K562 (cell line): Measurements from ENCODE around the gene ABR. TPM values are rescaled to one million over a fixed set of nuclear protein-coding genes. Genes with fewer than 3 reads are reported as not detected.

ENCODE experiments used
- BRF1 ChIP-seq: IDR thresholded peaks from 3 replicates; pipeline ENCODE4 v1.6.1; 2011; ENCODE audit warnings: borderline replicate concordance, mild to moderate bottlenecking; ENCODE audit not compliant: insufficient read length; ENCODE audit errors: extremely low read depth
- DDX20 ChIP-seq: fragments of 450-650 bp; IDR thresholded peaks from 2 replicates; pipeline ENCODE4 v1.6.1; 2016; ENCODE audit warnings: missing genetic modification characterization, low read depth, mild to moderate bottlenecking, missing compliant biosample characterization, moderate library complexity
- GABPB2 ChIP-seq: fragments of 250-450 bp; sonication (Bioruptor Pico); conservative IDR thresholded peaks from 2 replicates; pipeline ENCODE4 v1.5.1; 2021; ENCODE audit warnings: mild to moderate bottlenecking
- HCFC1 ChIP-seq: IDR thresholded peaks from 2 replicates; pipeline ENCODE4 v1.6.1; 2012; ENCODE audit warnings: low read depth, low read length, improper control_type of control experiment
- HNRNPLL ChIP-seq: fragments of 200-400 bp; formaldehyde crosslinking; IDR thresholded peaks from 2 replicates; pipeline ENCODE4 v1.6.1; 2017; ENCODE audit warnings: low read length, low read depth, mild to moderate bottlenecking; ENCODE audit not compliant: poor library complexity, severe bottlenecking
- MAFF ChIP-seq: IDR thresholded peaks from 2 replicates; pipeline ENCODE4 v1.6.1; 2012; ENCODE audit warnings: low read length, improper control_type of control experiment
- MYC ChIP-seq, 2 experiments: fragments of 250-450 bp in 1 of 2; sonication (Bioruptor Pico) in 1 of 2; IDR thresholded peaks; 2 replicates each; pipeline versions ENCODE4 v1.5.1 to v1.6.1; 2012 to 2021; ENCODE audit warnings: low read depth in 2 of 2, borderline replicate concordance in 1 of 2, improper control_type of control experiment in 1 of 2, low read length in 1 of 2, mild to moderate bottlenecking in 1 of 2, moderate library complexity in 1 of 2
- RB1 ChIP-seq: fragments of 450-650 bp; IDR thresholded peaks from 2 replicates; pipeline ENCODE4 v1.6.1; 2017; ENCODE audit warnings: low read depth, mild to moderate bottlenecking
- ZBTB1 ChIP-seq: sonication (generic); formaldehyde crosslinking; IDR thresholded peaks from 2 replicates; pipeline ENCODE4 v1.8.1; 2023; ENCODE audit warnings: missing genetic modification reagents, low read depth, mild to moderate bottlenecking, borderline replicate concordance
- ZNF174 ChIP-seq: fragments of 250-450 bp; sonication (Bioruptor Pico); IDR thresholded peaks from 2 replicates; pipeline ENCODE4 v1.4.0; 2020; ENCODE audit warnings: mild to moderate bottlenecking
- ZNF197 ChIP-seq: fragments of 200-800 bp; sonication (Bioruptor generic); IDR thresholded peaks from 2 replicates; pipeline ENCODE4 v1.6.1; 2016; ENCODE audit warnings: low read depth, missing genetic modification characterization, missing compliant biosample characterization
- ZNF586 ChIP-seq: fragments of 450-650 bp; formaldehyde crosslinking; conservative IDR thresholded peaks from 2 replicates; pipeline ENCODE4 v1.4.0; 2020; ENCODE audit warnings: mild to moderate bottlenecking, moderate library complexity
- ZNF644 ChIP-seq: fragments of 200-800 bp; sonication (Bioruptor generic); IDR thresholded peaks from 2 replicates; pipeline ENCODE4 v1.6.1; 2016; ENCODE audit warnings: low read depth, missing genetic modification characterization, missing compliant biosample characterization
- polyA plus RNA-seq, 8 experiments: library from polyadenylated mRNA; depleted of rRNA in 4 of 8; stranded (reverse) in 5 of 8; unstranded in 3 of 8; fragments of >200 nt; fragmentation: Nextera tagmentation in 2 of 8; fragmentation: Illumina TruSeq in 1 of 8; extraction: Ambion mirVana in 2 of 8; extraction: Trizol in 1 of 8; gene quantifications; 2 replicates each; pipeline versions ENCODE4 v1.2.1 to v1.2.3, GENCODE V29; 2011 to 2014; ENCODE audit warnings: inconsistent platforms in 1 of 8, missing spikeins in 1 of 8
- total RNA-seq, 7 experiments: library from RNA; depleted of rRNA in 6 of 7; stranded (reverse); fragments of >200 nt in 6 of 7; fragmentation: Illumina TruSeq in 2 of 7; extraction: Trizol in 2 of 7; gene quantifications; 2 replicates each; pipeline versions ENCODE4 v1.2.1 to v1.2.3, GENCODE V29; 2011 to 2021; ENCODE audit warnings: low replicate concordance in 1 of 7
- TF ChIP-seq, protein P1 (sequence below): fragments of 450-650 bp; IDR thresholded peaks from 2 replicates; pipeline ENCODE4 v1.6.1; 2016; ENCODE audit warnings: low read depth
- TF ChIP-seq, protein P2 (sequence below): fragments of 250-450 bp; sonication (Bioruptor Pico); IDR thresholded peaks from 2 replicates; pipeline ENCODE4 v1.8.0; 2021; ENCODE audit warnings: mild to moderate bottlenecking, moderate library complexity
- TF ChIP-seq, protein P3 (sequence below): IDR thresholded peaks from 2 replicates; pipeline ENCODE4 v1.6.1; 2011; ENCODE audit warnings: borderline replicate concordance, low read depth, mild to moderate bottlenecking, moderate library complexity, low read length; ENCODE audit not compliant: insufficient read depth, poor library complexity, severe bottlenecking

The ABR gene
- total and polyA plus RNA-seq, 9 of the 15 experiments (the other 6 are each of a cell fraction or from before 2014, with no cell fraction given): 0.07 to 1.6 (median 0.37) TPM; not detected in 1

GRCh38 chr17:1223662-1224061 is 43.9 kb upstream of the ABR start (continued):
- TF ChIP-seq, protein P1, sequence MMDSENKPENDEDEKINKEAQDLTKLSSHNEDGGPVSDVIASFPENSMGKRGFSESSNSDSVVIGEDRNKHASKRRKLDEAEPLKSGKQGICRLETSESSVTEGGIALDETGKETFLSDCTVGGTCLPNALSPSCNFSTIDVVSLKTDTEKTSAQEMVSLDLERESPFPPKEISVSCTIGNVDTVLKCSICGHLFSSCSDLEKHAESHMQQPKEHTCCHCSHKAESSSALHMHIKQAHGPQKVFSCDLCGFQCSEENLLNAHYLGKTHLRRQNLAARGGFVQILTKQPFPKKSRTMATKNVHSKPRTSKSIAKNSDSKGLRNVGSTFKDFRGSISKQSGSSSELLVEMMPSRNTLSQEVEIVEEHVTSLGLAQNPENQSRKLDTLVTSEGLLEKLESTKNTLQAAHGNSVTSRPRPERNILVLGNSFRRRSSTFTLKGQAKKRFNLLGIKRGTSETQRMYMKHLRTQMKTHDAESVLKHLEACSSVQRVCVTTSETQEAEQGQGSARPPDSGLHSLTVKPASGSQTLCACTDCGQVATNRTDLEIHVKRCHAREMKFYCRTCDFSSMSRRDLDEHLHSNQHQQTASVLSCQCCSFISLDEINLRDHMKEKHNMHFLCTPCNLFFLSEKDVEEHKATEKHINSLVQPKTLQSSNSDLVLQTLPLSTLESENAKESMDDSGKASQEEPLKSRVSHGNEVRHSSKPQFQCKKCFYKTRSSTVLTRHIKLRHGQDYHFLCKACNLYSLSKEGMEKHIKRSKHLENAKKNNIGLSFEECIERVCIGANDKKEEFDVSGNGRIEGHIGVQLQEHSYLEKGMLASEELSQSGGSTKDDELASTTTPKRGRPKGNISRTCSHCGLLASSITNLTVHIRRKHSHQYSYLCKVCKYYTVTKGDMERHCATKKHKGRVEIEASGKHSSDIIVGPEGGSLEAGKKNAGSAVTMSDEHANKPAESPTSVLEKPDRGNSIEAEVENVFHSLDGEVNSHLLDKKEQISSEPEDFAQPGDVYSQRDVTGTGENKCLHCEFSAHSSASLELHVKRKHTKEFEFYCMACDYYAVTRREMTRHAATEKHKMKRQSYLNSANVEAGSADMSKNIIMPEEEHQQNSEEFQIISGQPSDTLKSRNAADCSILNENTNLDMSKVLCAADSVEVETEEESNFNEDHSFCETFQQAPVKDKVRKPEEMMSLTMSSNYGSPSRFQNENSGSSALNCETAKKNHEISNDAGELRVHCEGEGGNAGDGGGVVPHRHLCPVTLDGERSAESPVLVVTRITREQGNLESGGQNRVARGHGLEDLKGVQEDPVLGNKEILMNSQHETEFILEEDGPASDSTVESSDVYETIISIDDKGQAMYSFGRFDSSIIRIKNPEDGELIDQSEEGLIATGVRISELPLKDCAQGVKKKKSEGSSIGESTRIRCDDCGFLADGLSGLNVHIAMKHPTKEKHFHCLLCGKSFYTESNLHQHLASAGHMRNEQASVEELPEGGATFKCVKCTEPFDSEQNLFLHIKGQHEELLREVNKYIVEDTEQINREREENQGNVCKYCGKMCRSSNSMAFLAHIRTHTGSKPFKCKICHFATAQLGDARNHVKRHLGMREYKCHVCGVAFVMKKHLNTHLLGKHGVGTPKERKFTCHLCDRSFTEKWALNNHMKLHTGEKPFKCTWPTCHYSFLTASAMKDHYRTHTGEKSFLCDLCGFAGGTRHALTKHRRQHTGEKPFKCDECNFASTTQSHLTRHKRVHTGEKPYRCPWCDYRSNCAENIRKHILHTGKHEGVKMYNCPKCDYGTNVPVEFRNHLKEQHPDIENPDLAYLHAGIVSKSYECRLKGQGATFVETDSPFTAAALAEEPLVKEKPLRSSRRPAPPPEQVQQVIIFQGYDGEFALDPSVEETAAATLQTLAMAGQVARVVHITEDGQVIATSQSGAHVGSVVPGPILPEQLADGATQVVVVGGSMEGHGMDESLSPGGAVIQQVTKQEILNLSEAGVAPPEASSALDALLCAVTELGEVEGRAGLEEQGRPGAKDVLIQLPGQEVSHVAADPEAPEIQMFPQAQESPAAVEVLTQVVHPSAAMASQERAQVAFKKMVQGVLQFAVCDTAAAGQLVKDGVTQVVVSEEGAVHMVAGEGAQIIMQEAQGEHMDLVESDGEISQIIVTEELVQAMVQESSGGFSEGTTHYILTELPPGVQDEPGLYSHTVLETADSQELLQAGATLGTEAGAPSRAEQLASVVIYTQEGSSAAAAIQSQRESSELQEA: no peak
- TF ChIP-seq ZNF197 (CRISPR knock-in tag) (no peak), ZNF586 (CRISPR knock-in tag) (no peak), ZNF644 (tag) (no peak), HNRNPLL (no peak), RB1 (no peak), ZBTB1 (CRISPR knock-in tag) (no peak), DDX20 (tag) (no peak), HCFC1 (no peak), ZNF174 (CRISPR knock-in tag) (no peak), BRF1 (no peak), MYC (IDR thresholded peaks at IDR 0.05; ENCODE audit: low read depth, low read length) (no peak), MYC (CRISPR knock-in tag; IDR thresholded peaks at IDR 0.05; ENCODE audit: borderline replicate concordance, low read depth) (no peak), GABPB2 (no peak), MAFF (no peak)
- TF ChIP-seq, protein P2, sequence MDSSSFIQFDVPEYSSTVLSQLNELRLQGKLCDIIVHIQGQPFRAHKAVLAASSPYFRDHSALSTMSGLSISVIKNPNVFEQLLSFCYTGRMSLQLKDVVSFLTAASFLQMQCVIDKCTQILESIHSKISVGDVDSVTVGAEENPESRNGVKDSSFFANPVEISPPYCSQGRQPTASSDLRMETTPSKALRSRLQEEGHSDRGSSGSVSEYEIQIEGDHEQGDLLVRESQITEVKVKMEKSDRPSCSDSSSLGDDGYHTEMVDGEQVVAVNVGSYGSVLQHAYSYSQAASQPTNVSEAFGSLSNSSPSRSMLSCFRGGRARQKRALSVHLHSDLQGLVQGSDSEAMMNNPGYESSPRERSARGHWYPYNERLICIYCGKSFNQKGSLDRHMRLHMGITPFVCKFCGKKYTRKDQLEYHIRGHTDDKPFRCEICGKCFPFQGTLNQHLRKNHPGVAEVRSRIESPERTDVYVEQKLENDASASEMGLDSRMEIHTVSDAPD (CRISPR knock-in tag): no peak
- TF ChIP-seq, protein P3, sequence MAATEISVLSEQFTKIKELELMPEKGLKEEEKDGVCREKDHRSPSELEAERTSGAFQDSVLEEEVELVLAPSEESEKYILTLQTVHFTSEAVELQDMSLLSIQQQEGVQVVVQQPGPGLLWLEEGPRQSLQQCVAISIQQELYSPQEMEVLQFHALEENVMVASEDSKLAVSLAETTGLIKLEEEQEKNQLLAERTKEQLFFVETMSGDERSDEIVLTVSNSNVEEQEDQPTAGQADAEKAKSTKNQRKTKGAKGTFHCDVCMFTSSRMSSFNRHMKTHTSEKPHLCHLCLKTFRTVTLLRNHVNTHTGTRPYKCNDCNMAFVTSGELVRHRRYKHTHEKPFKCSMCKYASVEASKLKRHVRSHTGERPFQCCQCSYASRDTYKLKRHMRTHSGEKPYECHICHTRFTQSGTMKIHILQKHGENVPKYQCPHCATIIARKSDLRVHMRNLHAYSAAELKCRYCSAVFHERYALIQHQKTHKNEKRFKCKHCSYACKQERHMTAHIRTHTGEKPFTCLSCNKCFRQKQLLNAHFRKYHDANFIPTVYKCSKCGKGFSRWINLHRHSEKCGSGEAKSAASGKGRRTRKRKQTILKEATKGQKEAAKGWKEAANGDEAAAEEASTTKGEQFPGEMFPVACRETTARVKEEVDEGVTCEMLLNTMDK: no peak
